Endothelial cell (in vitro differentiated cells): ENCODE data around the gene HNF4A. TPM values are rescaled to one million over a fixed set of nuclear protein-coding genes. Genes with fewer than 3 reads are reported as not detected.

Source experiments
- DNase-seq: peaks from one replicate; pipeline ENCODE4 v3.0.0; 2021; ENCODE audit warnings: low spot score
- H3K27ac Mint-ChIP-seq: one replicate; pipeline ENCODE4 v1.8.0; 2021; ENCODE audit warnings: mixed read lengths, inconsistent platforms; ENCODE audit not compliant: unreplicated experiment
- H3K27me3 Mint-ChIP-seq: one replicate; pipeline ENCODE4 v1.8.0; 2021; ENCODE audit warnings: mild to moderate bottlenecking, moderate library complexity, mixed read lengths, inconsistent platforms; ENCODE audit not compliant: unreplicated experiment
- H3K36me3 Mint-ChIP-seq: one replicate; pipeline ENCODE4 v1.8.0; 2021; ENCODE audit warnings: mild to moderate bottlenecking, low read depth, mixed read lengths, inconsistent platforms; ENCODE audit not compliant: unreplicated experiment
- H3K4me1 Mint-ChIP-seq: one replicate; pipeline ENCODE4 v1.8.0; 2021; ENCODE audit warnings: mild to moderate bottlenecking, mixed read lengths, inconsistent platforms; ENCODE audit not compliant: unreplicated experiment
- H3K4me3 Mint-ChIP-seq: one replicate; pipeline ENCODE4 v1.8.0; 2021; ENCODE audit warnings: mild to moderate bottlenecking, mixed read lengths, inconsistent platforms; ENCODE audit not compliant: unreplicated experiment
- H3K9me3 Mint-ChIP-seq: one replicate; pipeline ENCODE4 v1.8.0; 2021; ENCODE audit warnings: mixed read lengths, inconsistent platforms; ENCODE audit not compliant: unreplicated experiment
- CTCF ChIP-seq: fragments of 200-600 bp; sonication (generic); IDR thresholded peaks from one replicate; pipeline ENCODE4 v1.5.0; 2021; ENCODE audit warnings: antibody characterized with exemption; ENCODE audit not compliant: unreplicated experiment
- total RNA-seq: library from RNA; stranded (reverse); fragmentation: NEBNext Ultra II Directional; extraction: Animal tissue kit (Norgen Biotek cat#: 25700); gene quantifications from one replicate; pipeline ENCODE4 v1.2.1, GENCODE V29; 2021; ENCODE audit not compliant: unreplicated experiment

HNF4A gene
- total RNA-seq, 1 donor from 2014 or later, result not detected

DNA sequence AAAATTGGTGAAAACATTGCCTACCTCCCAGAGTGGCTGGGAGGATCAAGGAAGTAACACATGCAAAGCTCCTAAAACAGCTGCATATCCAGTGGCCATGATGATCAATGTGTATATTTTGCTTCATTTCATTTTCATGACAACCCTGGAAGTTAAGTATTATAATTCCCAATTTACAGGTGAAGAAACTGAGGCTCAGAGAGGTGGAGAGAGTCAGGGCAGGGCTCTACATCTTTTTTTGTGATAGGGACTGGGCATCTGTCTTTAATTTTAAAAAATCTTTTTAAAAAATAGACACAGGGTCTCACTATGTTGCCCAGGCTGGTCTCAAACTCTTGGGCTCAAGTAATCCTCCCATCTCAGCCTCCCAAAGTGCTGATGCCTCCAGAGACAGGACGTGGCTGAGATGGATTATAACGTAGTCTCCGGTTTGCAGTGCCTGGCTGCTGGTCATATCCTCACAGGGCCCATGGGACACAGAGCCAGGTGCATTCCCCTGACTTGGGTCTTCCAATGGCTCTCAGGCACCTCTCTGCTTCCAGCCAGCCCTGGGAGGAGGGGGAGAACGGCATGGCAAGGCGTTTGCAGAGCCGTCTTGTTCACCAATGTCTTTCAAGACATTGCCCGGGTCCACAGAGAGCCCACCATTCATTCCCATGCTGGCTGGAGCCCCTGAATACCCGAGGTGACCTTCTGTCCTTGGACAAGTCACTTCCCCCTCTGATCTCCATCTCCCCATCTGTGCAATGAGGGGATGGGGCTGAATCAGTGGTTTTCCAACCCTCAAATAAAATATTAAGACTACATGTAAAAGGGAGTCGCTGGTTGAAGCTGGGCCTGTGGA is 38.3 kb downstream of the HNF4A start:
- TF ChIP-seq CTCF, result no peak
- Mint-ChIP-seq H3K9me3 (no peaks in the 10 kb centered on the region), H3K27ac (no peak overlapping the region), H3K4me1 (no peaks in the 10 kb centered on the region), H3K27me3 (peaks cover 8% of the 10 kb centered on the region), H3K36me3 (no peaks in the 10 kb centered on the region), H3K4me3 (no peak overlapping the region)
- no peak for DNase-seq

DNA sequence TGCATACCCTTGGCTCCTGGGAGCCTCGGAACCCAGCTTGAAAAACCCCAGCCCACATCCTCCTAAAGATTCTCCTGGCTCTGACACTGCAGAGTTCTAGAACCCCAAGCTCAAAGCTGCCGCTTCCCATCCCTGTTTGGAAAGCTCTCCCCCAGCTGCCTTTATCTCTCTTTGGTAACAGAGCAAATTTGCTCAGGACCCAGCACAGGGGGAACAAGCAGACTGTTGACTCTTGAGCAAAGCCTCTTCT is 38.9 kb downstream of the HNF4A start:
- Mint-ChIP-seq H3K4me1 (no peaks in the 10 kb centered on the region), H3K27ac (no peak overlapping the region), H3K4me3 (no peak overlapping the region), H3K27me3 (peaks cover 7% of the 10 kb centered on the region), H3K36me3 (no peaks in the 10 kb centered on the region), H3K9me3 (no peaks in the 10 kb centered on the region)
- TF ChIP-seq CTCF, result no peak
- DNase-seq, result no peak

DNA sequence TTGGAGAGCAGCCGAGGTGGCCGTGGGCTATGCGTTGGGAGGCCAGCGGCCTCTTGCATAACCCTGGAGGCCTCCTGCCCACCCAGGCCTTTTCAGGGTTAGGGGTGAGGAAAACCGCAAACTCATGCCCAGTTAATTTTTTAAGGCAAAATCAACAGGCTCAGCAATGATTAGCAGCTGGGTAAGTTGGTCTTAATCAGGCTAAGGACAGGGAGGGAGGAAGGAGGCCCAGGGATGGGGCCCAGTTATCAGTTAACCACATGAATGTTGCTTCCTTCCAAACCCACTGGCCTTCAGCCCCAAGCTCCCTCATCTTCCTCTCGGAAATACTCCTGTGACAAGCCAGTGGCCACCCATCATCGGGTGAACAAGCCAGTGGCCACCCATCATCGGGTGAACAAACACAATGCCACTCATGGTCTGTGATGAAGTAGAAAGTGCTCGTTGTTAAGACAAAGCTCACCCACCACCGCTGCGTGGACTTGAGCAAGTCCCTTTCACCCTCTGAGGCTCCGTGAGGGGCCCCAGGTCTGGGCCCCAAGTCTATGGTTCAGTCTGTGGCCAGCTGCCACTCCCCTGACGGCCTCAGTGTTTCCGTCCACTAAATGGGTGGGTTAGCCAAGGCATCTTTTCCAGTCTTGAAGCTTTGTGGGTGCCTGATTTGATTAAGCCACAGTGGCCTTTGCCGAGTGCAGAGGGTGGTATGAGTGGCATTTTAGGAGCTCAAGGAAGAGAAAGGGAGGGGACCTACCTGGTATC is 39.4 kb downstream of the HNF4A start:
- Mint-ChIP-seq H3K27ac (no peak overlapping the region), H3K4me3 (no peak overlapping the region), H3K36me3 (no peaks in the 10 kb centered on the region), H3K4me1 (no peaks in the 10 kb centered on the region), H3K27me3 (peaks cover 3% of the 10 kb centered on the region), H3K9me3 (no peaks in the 10 kb centered on the region)
- no peak for DNase-seq
- TF ChIP-seq CTCF, result no peak

GRCh38 chr20:44395461-44396340 is 40.2 kb downstream of the HNF4A start:
- TF ChIP-seq CTCF, result no peak
- Mint-ChIP-seq H3K36me3 (no peaks in the 10 kb centered on the region), H3K9me3 (no peaks in the 10 kb centered on the region), H3K4me1 (no peaks in the 10 kb centered on the region), H3K27me3 (peaks cover 3% of the 10 kb centered on the region), H3K4me3 (no peak overlapping the region), H3K27ac (no peak overlapping the region)
- DNase-seq, result no peak
